HCT116 (cell line): Measurements from ENCODE around the gene ABCE1. TPM values are rescaled to one million over a fixed set of nuclear protein-coding genes. Genes with fewer than 3 reads are reported as not detected.

Experiments
- ATAC-seq: fragments of 200-7000 bp; cut with Tn5 transposase; 2 replicates; pipeline ENCODE4 v1.9.1; 2020; ENCODE audit warnings: mild to moderate bottlenecking, moderate library complexity
- BruUV-seq: library from RNA; stranded (reverse); fragments of 400-500 nt; replicated peaks from 2 replicates; lab custom pipeline; 2021; lab: Mats Ljungman, UMichigan
- CTCF ChIA-PET: fragments of 300-600 bp; sonication (Branson Sonifier 250); formaldehyde crosslinking; loops from one replicate; lab custom pipeline; 2021; ENCODE audit warnings: antibody characterized with exemption; lab: Charles Lee
- POLR2A ChIA-PET: fragments of 300-600, 350-600 bp; sonication (Branson Sonifier 250); formaldehyde crosslinking; loops from one replicate; lab custom pipeline; 2021; ENCODE audit warnings: antibody characterized with exemption; lab: Charles Lee
- RAD21 ChIA-PET, 2 experiments: fragments of 300-600 bp; sonication (Branson Sonifier 250); formaldehyde crosslinking; loops; one replicate each; lab custom pipeline; 2023; ENCODE audit warnings: low total read pairs in 2 of 2; ENCODE audit not compliant: uncharacterized antibody in 2 of 2, unreplicated experiment in 2 of 2, low non-redundant PET in 1 of 2; lab: Charles Lee
- DNase-seq: peaks from one replicate; pipeline ENCODE4 v3.0.0-alpha.2; 2010; ENCODE audit warnings: low read depth, low spot score
- H2AFZ ChIP-seq: fragments of 200-600 bp; shearing (Covaris generic), sonication (generic); 2 replicates; pipeline ENCODE4 v1.6.1; 2017; ENCODE audit warnings: low read depth, mixed run types, mixed read lengths, antibody characterized with exemption, low read length; ENCODE audit not compliant: poor library complexity, severe bottlenecking
- H3K27ac ChIP-seq: 2 replicates; pipeline ENCODE4 v1.5.1; 2012; ENCODE audit warnings: low read depth, low read length
- H3K27me3 ChIP-seq: fragments of 200-600 bp; sonication (generic); 2 replicates; pipeline ENCODE4 v1.6.1; 2016; ENCODE audit warnings: mixed run types, low read length, mixed read lengths; ENCODE audit not compliant: insufficient read depth
- H3K36me3 ChIP-seq, 2 experiments: fragments of 200-500 bp in 1 of 2; fragments of 200-600 bp in 1 of 2; sonication (Bioruptor generic) in 1 of 2; sonication (generic) in 1 of 2; 2 replicates each; pipeline versions ENCODE4 v1.5.1 to v1.6.1; 2014 to 2016; ENCODE audit warnings: low read length in 2 of 2, inconsistent platforms in 1 of 2, mixed read lengths in 1 of 2, mixed run types in 1 of 2; ENCODE audit not compliant: insufficient read depth in 2 of 2, control insufficient read depth in 1 of 2
- H3K4me1 ChIP-seq, 2 experiments: fragments of 200-600 bp in 1 of 2; sonication (generic) in 1 of 2; 2 replicates each; pipeline versions ENCODE4 v1.5.1 to v1.6.1; 2012 to 2017; ENCODE audit warnings: low read length in 2 of 2, inconsistent platforms in 1 of 2, mild to moderate bottlenecking in 1 of 2, mixed read lengths in 1 of 2, mixed run types in 1 of 2, moderate library complexity in 1 of 2; ENCODE audit not compliant: insufficient read depth in 2 of 2, control insufficient read depth in 1 of 2
- H3K4me2 ChIP-seq: fragments of 200-600 bp; sonication (generic); 2 replicates; pipeline ENCODE4 v1.6.1; 2017; ENCODE audit warnings: mixed run types, low read length, mixed read lengths
- H3K4me3 ChIP-seq, 2 experiments: fragments of 200-600 bp in 1 of 2; sonication (generic) in 1 of 2; replicated peaks in 1 of 2; 2 replicates each; pipeline ENCODE4 v1.5.1; 2011 to 2016; ENCODE audit warnings: low read length in 2 of 2, control low read depth in 1 of 2, low read depth in 1 of 2, mild to moderate bottlenecking in 1 of 2, mixed read lengths in 1 of 2, mixed run types in 1 of 2
- H3K79me2 ChIP-seq: fragments of 200-600 bp; sonication (generic); 2 replicates; pipeline ENCODE4 v1.6.1; 2017; ENCODE audit warnings: mild to moderate bottlenecking, mixed run types, low read length, moderate library complexity, mixed read lengths; ENCODE audit not compliant: insufficient read depth
- H3K9ac ChIP-seq: fragments of 200-600 bp; sonication (generic); 2 replicates; pipeline ENCODE4 v1.6.1; 2016; ENCODE audit warnings: low read length, mixed read lengths
- H3K9me2 ChIP-seq: fragments of 200-600 bp; sonication (generic), shearing (Covaris generic); 2 replicates; pipeline ENCODE4 v1.6.1; 2017; ENCODE audit warnings: mixed run types, mild to moderate bottlenecking, moderate library complexity; ENCODE audit not compliant: insufficient read depth
- H3K9me3 ChIP-seq, 2 experiments: fragments of 200-500 bp in 1 of 2; fragments of 200-600 bp in 1 of 2; sonication (Bioruptor generic) in 1 of 2; sonication (generic) in 1 of 2; 2 replicates each; pipeline ENCODE4 v1.6.1; 2014 to 2017; ENCODE audit warnings: low read length in 2 of 2, mixed read lengths in 2 of 2, inconsistent platforms in 1 of 2, low read depth in 1 of 2, mild to moderate bottlenecking in 1 of 2, mixed run types in 1 of 2, moderate library complexity in 1 of 2; ENCODE audit not compliant: control insufficient read depth in 1 of 2, insufficient read depth in 1 of 2
- H4K20me1 ChIP-seq: fragments of 200-600 bp; sonication (generic), shearing (Covaris generic); 2 replicates; pipeline ENCODE4 v1.6.1; 2017; ENCODE audit warnings: mixed run types, mild to moderate bottlenecking, moderate library complexity; ENCODE audit not compliant: insufficient read depth
- CEBPB ChIP-seq: IDR thresholded peaks from 2 replicates; pipeline ENCODE4 v1.6.1; 2012; ENCODE audit warnings: low read depth
- CTCF ChIP-seq, 3 experiments: fragments of 200-600 bp in 1 of 3; sonication (generic) in 1 of 3; IDR thresholded peaks in 2 of 3; conservative IDR thresholded peaks in 1 of 3; 2 replicates each; pipeline ENCODE4 v1.5.1; 2012 to 2017; ENCODE audit warnings: low read depth in 2 of 3, low read length in 2 of 3, antibody characterized with exemption in 1 of 3, borderline replicate concordance in 1 of 3, control low read depth in 1 of 3, mild to moderate bottlenecking in 1 of 3, mixed read lengths in 1 of 3, mixed run types in 1 of 3, moderate library complexity in 1 of 3; ENCODE audit not compliant: insufficient read depth in 1 of 3
- EZH2 ChIP-seq: fragments of 200-600 bp; sonication (generic); IDR thresholded peaks from 2 replicates; pipeline ENCODE4 v1.6.1; 2017; ENCODE audit warnings: antibody characterized with exemption, mixed run types
- JUND ChIP-seq: IDR thresholded peaks from 2 replicates; pipeline ENCODE4 v1.6.1; 2012
- MAX ChIP-seq: IDR thresholded peaks from 2 replicates; pipeline ENCODE4 v1.6.1; 2012
- RAD21 ChIP-seq: IDR thresholded peaks from 2 replicates; pipeline ENCODE4 v1.6.1; 2012; ENCODE audit warnings: low read depth, mild to moderate bottlenecking
- YY1 ChIP-seq: IDR thresholded peaks from 2 replicates; pipeline ENCODE4 v1.6.1; 2011; ENCODE audit warnings: low read length, low read depth, moderate library complexity, mild to moderate bottlenecking; ENCODE audit not compliant: insufficient replicate concordance; ENCODE audit errors: extremely low read depth
- ZBTB33 ChIP-seq: IDR thresholded peaks from 2 replicates; pipeline ENCODE4 v1.6.1; 2011; ENCODE audit warnings: mild to moderate bottlenecking, low read length, moderate library complexity; ENCODE audit not compliant: insufficient replicate concordance; ENCODE audit errors: extremely low read depth
- ZFX ChIP-seq: fragments of 450-650 bp; IDR thresholded peaks from 2 replicates; pipeline ENCODE4 v1.6.1; 2017
- intact Hi-C: fragments of 100-400 bp; cut with micrococcal nuclease; formaldehyde crosslinking; loops from 2 replicates; pipeline ENCODE4 v1.10.0; 2022
- total RNA-seq: library from RNA; stranded (reverse); gene quantifications from one replicate; pipeline ENCODE4 v1.2.1, GENCODE V29; 2021; ENCODE audit not compliant: unreplicated experiment
- TF ChIP-seq, protein P1 (sequence below): IDR thresholded peaks from 2 replicates; pipeline ENCODE4 v1.6.1; 2012; ENCODE audit warnings: low read depth

Gene ABCE1
- total RNA-seq, 1 experiment from 2014 or later, result 145 TPM

GRCh38 chr4:145154573-145154972 is 56.5 kb downstream of the ABCE1 start:
- DNase-seq, result no peak
- Histone ChIP-seq H4K20me1 (no peaks in the 10 kb centered on the region), H3K4me3 (no peak overlapping the region), H3K4me2 (no peak overlapping the region), H3K4me1 (no peaks in the 10 kb centered on the region), H2AFZ (no peak overlapping the region), H3K9me2 (no peaks in the 10 kb centered on the region), H3K9me3 (no peaks in the 10 kb centered on the region), H3K79me2 (peaks cover 40% of the 10 kb centered on the region)
- BruUV-seq, result no TSS peak
- peak; percentile 92 for ATAC-seq
- TF ChIP-seq EZH2, result no peak
- TF ChIP-seq MAX, result no peak
- no peak for TF ChIP-seq JUND
- TF ChIP-seq ZFX, result no peak
- TF ChIP-seq, protein P1, sequence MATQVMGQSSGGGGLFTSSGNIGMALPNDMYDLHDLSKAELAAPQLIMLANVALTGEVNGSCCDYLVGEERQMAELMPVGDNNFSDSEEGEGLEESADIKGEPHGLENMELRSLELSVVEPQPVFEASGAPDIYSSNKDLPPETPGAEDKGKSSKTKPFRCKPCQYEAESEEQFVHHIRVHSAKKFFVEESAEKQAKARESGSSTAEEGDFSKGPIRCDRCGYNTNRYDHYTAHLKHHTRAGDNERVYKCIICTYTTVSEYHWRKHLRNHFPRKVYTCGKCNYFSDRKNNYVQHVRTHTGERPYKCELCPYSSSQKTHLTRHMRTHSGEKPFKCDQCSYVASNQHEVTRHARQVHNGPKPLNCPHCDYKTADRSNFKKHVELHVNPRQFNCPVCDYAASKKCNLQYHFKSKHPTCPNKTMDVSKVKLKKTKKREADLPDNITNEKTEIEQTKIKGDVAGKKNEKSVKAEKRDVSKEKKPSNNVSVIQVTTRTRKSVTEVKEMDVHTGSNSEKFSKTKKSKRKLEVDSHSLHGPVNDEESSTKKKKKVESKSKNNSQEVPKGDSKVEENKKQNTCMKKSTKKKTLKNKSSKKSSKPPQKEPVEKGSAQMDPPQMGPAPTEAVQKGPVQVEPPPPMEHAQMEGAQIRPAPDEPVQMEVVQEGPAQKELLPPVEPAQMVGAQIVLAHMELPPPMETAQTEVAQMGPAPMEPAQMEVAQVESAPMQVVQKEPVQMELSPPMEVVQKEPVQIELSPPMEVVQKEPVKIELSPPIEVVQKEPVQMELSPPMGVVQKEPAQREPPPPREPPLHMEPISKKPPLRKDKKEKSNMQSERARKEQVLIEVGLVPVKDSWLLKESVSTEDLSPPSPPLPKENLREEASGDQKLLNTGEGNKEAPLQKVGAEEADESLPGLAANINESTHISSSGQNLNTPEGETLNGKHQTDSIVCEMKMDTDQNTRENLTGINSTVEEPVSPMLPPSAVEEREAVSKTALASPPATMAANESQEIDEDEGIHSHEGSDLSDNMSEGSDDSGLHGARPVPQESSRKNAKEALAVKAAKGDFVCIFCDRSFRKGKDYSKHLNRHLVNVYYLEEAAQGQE, result no peak
- no peak for TF ChIP-seq CEBPB
- no peak for TF ChIP-seq ZBTB33
- TF ChIP-seq CTCF (IDR thresholded peaks at IDR 0.05 in 2 of 3, conservative IDR thresholded peaks at IDR 0.05 in 1 of 3; ENCODE audit: borderline replicate concordance in 1 of 3, insufficient read depth in 1 of 3, low read depth in 2 of 3, low read length in 2 of 3), result peak; percentile 37 to 67 (median 61); a peak in 5 of 6 replicates
- TF ChIP-seq RAD21, result peak; percentile 59
- TF ChIP-seq YY1, result peak; percentile 21
- TF ChIP-seq, all 23 proteins: peak for 3
- Histone ChIP-seq H3K27ac (no peak overlapping the region), H3K9ac (no peak overlapping the region), H3K27me3 (no peaks in the 10 kb centered on the region), H3K36me3 (peaks cover 18 to 31% of the 10 kb centered on the region in 2 experiments)
- intact Hi-C loops, result loop anchor here (2.0 kb wide), 2 partner anchors 454 to 462 kb away; no protein-coding TSS in a partner anchor
- ChIA-PET RAD21 (no interaction called here), CTCF (interaction anchor here (0.6 to 1.5 kb wide), 5 partner anchors 14 to 462 kb away, joined by 3 to 6 read pairs (median 3); no protein-coding TSS in a partner anchor), POLR2A (no interaction called here)
